K562 (cell line): ENCODE measurements around the gene DHDDS. TPM values are rescaled to one million over a fixed set of nuclear protein-coding genes. Genes with fewer than 3 reads are reported as not detected.

Experiments used
- ATAC-seq: fragments of 200-7000 bp; cut with Tn5 transposase; 3 replicates; pipeline ENCODE4 v1.9.1; 2020; ENCODE audit warnings: moderate library complexity
- BruUV-seq: library from RNA; stranded (reverse); fragments of 400-500 nt; replicated peaks from 2 replicates; lab custom pipeline; 2021; lab: Mats Ljungman, UMichigan
- CTCF ChIA-PET: fragments of 300-600 bp; formaldehyde crosslinking; extraction: SDS; loops from one replicate; lab custom pipeline; 2021; ENCODE audit warnings: low intra/inter-chr PET ratio; lab: Yijun Ruan, JAX
- POLR2A ChIA-PET: fragments of 300-600, 350-650 bp; sonication (Branson Sonifier 250); formaldehyde crosslinking; extraction: SDS; loops from one replicate; lab custom pipeline; 2021; ENCODE audit warnings: antibody characterized with exemption, inconsistent platforms; lab: Yijun Ruan, JAX
- DNase-seq, 4 experiments: peaks; one replicate each; pipeline versions ENCODE4 v3.0.0 to v3.0.0-alpha.2; 2011 to 2018; ENCODE audit warnings: low spot score in 3 of 4, mixed read lengths in 3 of 4; ENCODE audit errors: extremely low read depth in 1 of 4
- FAIRE-seq: peaks from 2 replicates; lab custom pipeline; 2011; peaks lifted over from hg19 to GRCh38; lab: Jason Lieb, UNC
- H2AFZ ChIP-seq: 2 replicates; pipeline ENCODE4 v1.6.0; 2011; ENCODE audit warnings: low read depth, low read length, control low read depth, inconsistent platforms
- H3K27ac ChIP-seq: fragments of 200-600 bp; 3 replicates; pipeline ENCODE4 v1.8.0; 2011; ENCODE audit warnings: low read depth, mild to moderate bottlenecking, control low read depth, inconsistent platforms, low read length, moderate library complexity, mixed read lengths; ENCODE audit errors: extremely low read depth
- H3K27me3 ChIP-seq, 2 experiments: fragments of 300-600 bp in 1 of 2; 2 replicates in 1 of 2; 3 replicates in 1 of 2; pipeline versions ENCODE4 v1.6.0 to v1.8.0; 2011; ENCODE audit warnings: inconsistent platforms in 2 of 2, low read length in 2 of 2, mild to moderate bottlenecking in 1 of 2, mixed read lengths in 1 of 2, moderate library complexity in 1 of 2; ENCODE audit not compliant: control insufficient read depth in 2 of 2, insufficient read depth in 2 of 2
- H3K36me3 ChIP-seq: fragments of 300-600 bp; 3 replicates; pipeline ENCODE4 v1.8.0; 2011; ENCODE audit warnings: mild to moderate bottlenecking, low read length, inconsistent platforms; ENCODE audit not compliant: control insufficient read depth, insufficient read depth
- H3K4me1 ChIP-seq, 2 experiments: fragments of 200-600 bp in 1 of 2; replicated peaks in 1 of 2; 2 replicates in 1 of 2; 3 replicates in 1 of 2; pipeline versions ENCODE4 v1.5.1 to v1.8.0; 2011; ENCODE audit warnings: inconsistent platforms in 2 of 2, low read length in 2 of 2, mild to moderate bottlenecking in 1 of 2, mixed read lengths in 1 of 2, moderate library complexity in 1 of 2; ENCODE audit not compliant: control insufficient read depth in 2 of 2, insufficient read depth in 2 of 2
- H3K4me2 ChIP-seq: 2 replicates; pipeline ENCODE4 v1.6.1; 2011; ENCODE audit warnings: low read length, control low read depth, inconsistent platforms, mixed read lengths; ENCODE audit not compliant: insufficient read depth
- H3K4me3 ChIP-seq: fragments of 200-600 bp; sonication (generic), shearing (Covaris generic); 2 replicates; pipeline ENCODE4 v1.5.1; 2016; ENCODE audit warnings: control low read depth, inconsistent platforms
- H3K79me2 ChIP-seq: fragments of 200-600 bp; 3 replicates; pipeline ENCODE4 v1.8.0; 2011; ENCODE audit warnings: low read length, inconsistent platforms; ENCODE audit not compliant: control insufficient read depth, insufficient read depth
- H3K9ac ChIP-seq, 2 experiments: 2 replicates each; pipeline versions ENCODE4 v1.6.0 to v1.6.1; 2011; ENCODE audit warnings: low read depth in 2 of 2, low read length in 2 of 2, control low read depth in 1 of 2, inconsistent platforms in 1 of 2, mild to moderate bottlenecking in 1 of 2, mixed read lengths in 1 of 2; ENCODE audit not compliant: insufficient read depth in 1 of 2
- H3K9me1 ChIP-seq: one replicate; pipeline ENCODE4 v1.6.0; 2011; ENCODE audit warnings: inconsistent platforms, mild to moderate bottlenecking, low read length, moderate library complexity; ENCODE audit not compliant: control insufficient read depth, insufficient read depth
- H3K9me3 ChIP-seq: replicated peaks from 2 replicates; pipeline ENCODE4 v1.5.1; 2011; ENCODE audit warnings: low read depth, low read length, inconsistent platforms; ENCODE audit not compliant: control insufficient read depth, insufficient read depth
- H4K20me1 ChIP-seq: replicated peaks from 2 replicates; pipeline ENCODE4 v1.6.1; 2011; ENCODE audit warnings: low read length, inconsistent platforms, mixed read lengths; ENCODE audit not compliant: control insufficient read depth, insufficient read depth
- CBFA2T2 ChIP-seq: fragments of 450-650 bp; conservative IDR thresholded peaks from 2 replicates; pipeline ENCODE4 v1.6.1; 2017; ENCODE audit warnings: mild to moderate bottlenecking
- CBFA2T3 ChIP-seq: fragments of 450-650 bp; IDR thresholded peaks from 2 replicates; pipeline ENCODE4 v1.6.1; 2017
- MTF1 ChIP-seq: fragments of 250-450 bp; sonication (Bioruptor Pico); IDR thresholded peaks from 2 replicates; pipeline ENCODE4 v1.9.0; 2021; ENCODE audit warnings: moderate library complexity, mild to moderate bottlenecking, inconsistent platforms, borderline replicate concordance
- NCOR1 ChIP-seq: fragments of 450-650 bp; IDR thresholded peaks from 2 replicates; pipeline ENCODE4 v1.6.1; 2016; ENCODE audit warnings: mild to moderate bottlenecking, moderate library complexity
- PCBP2 ChIP-seq: fragments of 200-400 bp; formaldehyde crosslinking; IDR thresholded peaks from 2 replicates; pipeline ENCODE4 v1.6.1; 2018; ENCODE audit warnings: low read length, low read depth, mild to moderate bottlenecking, moderate library complexity; ENCODE audit not compliant: poor library complexity, severe bottlenecking
- POLR2AphosphoS5 ChIP-seq: IDR thresholded peaks from 2 replicates; pipeline ENCODE4 v1.6.1; 2011; ENCODE audit warnings: mild to moderate bottlenecking, low read depth, low read length, moderate library complexity; ENCODE audit not compliant: control insufficient read depth, insufficient read depth
- WGBS: fragments of 100-300 bp; shearing (Covaris generic); methylation state at CpG from one replicate; pipeline ENCODE4 v1.1.6; 2016; ENCODE audit warnings: low coverage, mixed read lengths; ENCODE audit not compliant: insufficient coverage; ENCODE audit errors: missing lambda C conversion rate; 5-methylcytosine and 5-hydroxymethylcytosine counted together
- in situ Hi-C: fragments of 300-500 bp; cut with MboI; formaldehyde crosslinking; loops from 4 replicates; pipeline ENCODE4 v1.15.0; 2018; ENCODE audit warnings: inconsistent platforms, mixed read lengths
- intact Hi-C: fragments of 100-400 bp; cut with micrococcal nuclease; formaldehyde crosslinking; loops from 2 replicates; pipeline ENCODE4 v1.14.2; 2022
- polyA plus RNA-seq, 8 experiments: library from polyadenylated mRNA; depleted of rRNA in 4 of 8; stranded (reverse) in 5 of 8; unstranded in 3 of 8; fragments of >200 nt; fragmentation: Nextera tagmentation in 2 of 8; fragmentation: Illumina TruSeq in 1 of 8; extraction: Ambion mirVana in 2 of 8; extraction: Trizol in 1 of 8; gene quantifications; 2 replicates each; pipeline versions ENCODE4 v1.2.1 to v1.2.3, GENCODE V29; 2011 to 2014; ENCODE audit warnings: inconsistent platforms in 1 of 8, missing spikeins in 1 of 8
- total RNA-seq, 7 experiments: library from RNA; depleted of rRNA in 6 of 7; stranded (reverse); fragments of >200 nt in 6 of 7; fragmentation: Illumina TruSeq in 2 of 7; extraction: Trizol in 2 of 7; gene quantifications; 2 replicates each; pipeline versions ENCODE4 v1.2.1 to v1.2.3, GENCODE V29; 2011 to 2021; ENCODE audit warnings: low replicate concordance in 1 of 7
- TF ChIP-seq, protein P1 (sequence below): fragments of 150-350 bp; conservative IDR thresholded peaks from 2 replicates; pipeline ENCODE4 v1.6.1; 2014; ENCODE audit warnings: low read length

Gene DHDDS
- total and polyA plus RNA-seq, 9 of the 15 experiments (the other 6 are each of a cell fraction or from before 2014, with no cell fraction given) = 33.3 to 55.0 (median 44.3) TPM

DNA sequence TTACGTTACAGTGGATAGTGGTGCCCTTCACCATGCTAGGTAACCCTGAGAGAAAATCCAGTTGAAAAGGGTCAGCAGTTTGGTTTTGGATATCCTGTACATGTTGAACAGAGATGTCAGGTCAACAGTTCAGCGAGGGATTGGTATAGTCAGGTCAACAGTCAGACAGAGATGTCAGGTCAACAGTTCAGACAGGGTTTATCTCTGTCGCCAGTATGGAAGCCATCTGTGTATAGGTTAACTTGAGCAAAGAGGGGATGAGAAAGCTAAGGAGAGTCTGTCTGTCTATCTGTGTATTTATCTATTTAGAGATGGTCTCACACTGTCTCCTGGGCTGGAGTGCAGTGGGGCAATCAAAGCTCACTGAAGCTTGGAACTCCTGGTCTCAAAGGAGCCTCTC, 17.7 kb downstream of the DHDDS start:
- POLR2A ChIA-PET = interaction anchor here (0.6 to 1.2 kb wide), 7 partner anchors 8 to 928 kb away, joined by 3 to 4 read pairs (median 3); partner anchors contain the start of gene HMGN2
- FAIRE-seq = peak; percentile 71

More for the DNA sequence above, 17.7 kb downstream of the DHDDS start:
- Histone ChIP-seq H2AFZ (no peak overlapping the region), H4K20me1 (no peaks in the 10 kb centered on the region), H3K4me3 (no peak overlapping the region), H3K4me2 (no peak overlapping the region), H3K9ac (no peak overlapping the region), H3K27ac (no peak overlapping the region), H3K79me2 (no peaks in the 10 kb centered on the region), H3K4me1 (0 out of 5 replicates have a peak, but pooled peaks cover 0 to 3% of the 10 kb centered on the region in 2 experiments), H3K9me3 (no peaks in the 10 kb centered on the region), H3K27me3 (no peaks in the 10 kb centered on the region), H3K9me1 (no peaks in the 10 kb centered on the region), H3K36me3 (peaks cover 81% of the 10 kb centered on the region)
- TF ChIP-seq MTF1 (CRISPR knock-in tag) (no peak), CBFA2T3 (peak; percentile 70), CBFA2T2 (peak; percentile 42; the same call in 1 of the 2 replicates), POLR2AphosphoS5 (peak; percentile 30; the same call in 1 of the 2 replicates), NCOR1 (0 out of 2 replicates have a peak, but pooled peaks have one; percentile 34), PCBP2 (no peak)
- TF ChIP-seq, protein P1, sequence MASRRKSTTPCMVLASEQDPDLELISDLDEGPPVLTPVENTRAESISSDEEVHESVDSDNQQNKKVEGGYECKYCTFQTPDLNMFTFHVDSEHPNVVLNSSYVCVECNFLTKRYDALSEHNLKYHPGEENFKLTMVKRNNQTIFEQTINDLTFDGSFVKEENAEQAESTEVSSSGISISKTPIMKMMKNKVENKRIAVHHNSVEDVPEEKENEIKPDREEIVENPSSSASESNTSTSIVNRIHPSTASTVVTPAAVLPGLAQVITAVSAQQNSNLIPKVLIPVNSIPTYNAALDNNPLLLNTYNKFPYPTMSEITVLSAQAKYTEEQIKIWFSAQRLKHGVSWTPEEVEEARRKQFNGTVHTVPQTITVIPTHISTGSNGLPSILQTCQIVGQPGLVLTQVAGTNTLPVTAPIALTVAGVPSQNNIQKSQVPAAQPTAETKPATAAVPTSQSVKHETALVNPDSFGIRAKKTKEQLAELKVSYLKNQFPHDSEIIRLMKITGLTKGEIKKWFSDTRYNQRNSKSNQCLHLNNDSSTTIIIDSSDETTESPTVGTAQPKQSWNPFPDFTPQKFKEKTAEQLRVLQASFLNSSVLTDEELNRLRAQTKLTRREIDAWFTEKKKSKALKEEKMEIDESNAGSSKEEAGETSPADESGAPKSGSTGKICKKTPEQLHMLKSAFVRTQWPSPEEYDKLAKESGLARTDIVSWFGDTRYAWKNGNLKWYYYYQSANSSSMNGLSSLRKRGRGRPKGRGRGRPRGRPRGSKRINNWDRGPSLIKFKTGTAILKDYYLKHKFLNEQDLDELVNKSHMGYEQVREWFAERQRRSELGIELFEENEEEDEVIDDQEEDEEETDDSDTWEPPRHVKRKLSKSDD = no peak
- ATAC-seq (peak; percentile 62), DNase-seq (peak in 2 of 4 experiments; percentile 34 to 40)
- in situ Hi-C loops (no loop called here), intact Hi-C loops (no loop called here)
- 44% methylated on average over 3 of the region's 3 CpGs for WGBS
- CTCF ChIA-PET = no interaction called here
- BruUV-seq = no TSS peak
